ENCODE measurements around the gene WNK2. TPM values are rescaled to one million over a fixed set of nuclear protein-coding genes. Genes with fewer than 3 reads are reported as not detected.

The WNK2 gene
- total RNA-seq, 1 experiment from 2014 or later: 69.4 TPM

DNA sequence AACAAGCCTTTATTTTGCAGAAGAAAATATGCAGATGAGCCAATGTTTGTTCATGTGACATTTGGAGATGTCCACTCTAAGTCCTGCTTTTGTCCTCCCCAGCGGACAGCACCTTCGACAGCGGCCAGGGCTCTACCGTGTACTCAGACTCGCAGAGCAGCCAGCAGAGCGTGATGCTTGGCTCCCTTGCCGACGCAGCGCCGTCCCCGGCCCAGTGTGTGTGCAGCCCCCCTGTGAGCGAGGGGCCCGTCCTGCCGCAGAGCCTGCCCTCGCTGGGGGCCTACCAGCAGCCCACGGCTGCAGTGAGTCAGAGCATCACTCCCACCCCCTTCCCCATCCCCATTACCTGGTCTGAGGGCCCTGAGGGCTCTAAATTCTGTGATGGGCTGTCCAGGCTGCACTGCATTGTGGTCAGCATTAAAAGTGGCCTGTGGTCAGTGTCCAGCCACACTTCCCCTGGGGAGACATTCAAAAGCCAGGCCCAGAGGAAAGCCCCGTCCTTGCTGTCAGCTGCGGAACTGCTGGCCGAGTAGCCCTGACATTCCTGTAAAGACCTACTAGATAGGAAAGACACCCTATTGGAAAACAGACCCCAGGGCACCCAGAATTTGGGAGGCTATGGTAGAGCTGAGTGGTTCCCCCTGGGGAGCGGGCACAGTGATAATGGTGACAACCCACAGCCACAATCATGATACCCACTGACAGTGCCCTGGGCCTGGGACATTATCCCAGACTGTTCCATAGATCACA, 69.0 kb downstream of the WNK2 start:
- Mint-ChIP-seq H3K4me1 (peaks cover 9 to 11% of the 10 kb centered on the region in 2 experiments), H3K4me3 (no peak overlapping the region), H3K9me3 (no peaks in the 10 kb centered on the region), H3K27me3 (ENCODE audit: low read depth) (no peaks in the 10 kb centered on the region), H3K27ac (no peak overlapping the region), H3K36me3 (ENCODE audit: insufficient read depth in 1 of 3, low read depth in 3 of 3) (peaks cover 5 to 14% (median 7%) of the 10 kb centered on the region in 3 experiments)
- Histone ChIP-seq H3K27me3 (ENCODE audit: insufficient read depth, low read length) (no peaks in the 10 kb centered on the region), H3K23ac (ENCODE audit: insufficient read length, low read depth, low read length) (no peak overlapping the region), H2BK5ac (ENCODE audit: insufficient read length, low read length) (no peak overlapping the region), H4K8ac (replicated peaks; ENCODE audit: insufficient read length, low read depth, low read length) (no peak overlapping the region), H2BK20ac (ENCODE audit: low read depth, low read length, poor library complexity, severe bottlenecking) (no peak overlapping the region), H2BK120ac (ENCODE audit: low read depth, low read length, poor library complexity, severe bottlenecking) (no peak overlapping the region), H2BK15ac (ENCODE audit: low read depth, low read length) (no peak overlapping the region), H3K79me2 (ENCODE audit: insufficient read depth, low read length) (no peaks in the 10 kb centered on the region), H4K20me1 (ENCODE audit: control insufficient read depth, insufficient read depth, insufficient read length) (peaks cover 2% of the 10 kb centered on the region), H3K56ac (ENCODE audit: insufficient read length, low read depth, low read length) (no peak overlapping the region), H3K79me1 (ENCODE audit: insufficient read depth, low read depth, low read length, poor library complexity, severe bottlenecking) (no peaks in the 10 kb centered on the region), H3K4me2 (ENCODE audit: insufficient read depth, insufficient read length, low read length) (no peak overlapping the region), H3K4ac (ENCODE audit: low read depth, low read length) (no peak overlapping the region), H2AK5ac (ENCODE audit: insufficient read length, low read length) (no peak overlapping the region), H2BK12ac (ENCODE audit: insufficient read length, low read depth, low read length) (no peak overlapping the region), H3K4me1 (ENCODE audit: insufficient read depth, low read length) (no peaks in the 10 kb centered on the region; the same call in 1 of the 2 replicates), H4K91ac (ENCODE audit: insufficient read length, low read depth, low read length) (no peak overlapping the region), H3K9ac (ENCODE audit: extremely low read depth, insufficient read length, low read length) (no peak overlapping the region), H3K18ac (ENCODE audit: insufficient read length, low read depth, low read length) (no peak overlapping the region), H3K9me3 (ENCODE audit: control insufficient read depth, low read depth, low read length) (no peaks in the 10 kb centered on the region), H3T11ph (ENCODE audit: low read length) (no peak overlapping the region), H3K14ac (ENCODE audit: insufficient read depth, low read length) (no peak overlapping the region), H2AFZ (ENCODE audit: low read length) (no peak overlapping the region), H4K5ac (ENCODE audit: insufficient read length, low read depth, low read length) (no peak overlapping the region), H3K23me2 (ENCODE audit: insufficient read length, low read depth, low read length, poor library complexity, severe bottlenecking) (no peaks in the 10 kb centered on the region), H3K27ac (ENCODE audit: insufficient read length, low read depth, low read length) (no peak overlapping the region)
- no peak for DNase-seq
- TF ChIP-seq, protein P1, sequence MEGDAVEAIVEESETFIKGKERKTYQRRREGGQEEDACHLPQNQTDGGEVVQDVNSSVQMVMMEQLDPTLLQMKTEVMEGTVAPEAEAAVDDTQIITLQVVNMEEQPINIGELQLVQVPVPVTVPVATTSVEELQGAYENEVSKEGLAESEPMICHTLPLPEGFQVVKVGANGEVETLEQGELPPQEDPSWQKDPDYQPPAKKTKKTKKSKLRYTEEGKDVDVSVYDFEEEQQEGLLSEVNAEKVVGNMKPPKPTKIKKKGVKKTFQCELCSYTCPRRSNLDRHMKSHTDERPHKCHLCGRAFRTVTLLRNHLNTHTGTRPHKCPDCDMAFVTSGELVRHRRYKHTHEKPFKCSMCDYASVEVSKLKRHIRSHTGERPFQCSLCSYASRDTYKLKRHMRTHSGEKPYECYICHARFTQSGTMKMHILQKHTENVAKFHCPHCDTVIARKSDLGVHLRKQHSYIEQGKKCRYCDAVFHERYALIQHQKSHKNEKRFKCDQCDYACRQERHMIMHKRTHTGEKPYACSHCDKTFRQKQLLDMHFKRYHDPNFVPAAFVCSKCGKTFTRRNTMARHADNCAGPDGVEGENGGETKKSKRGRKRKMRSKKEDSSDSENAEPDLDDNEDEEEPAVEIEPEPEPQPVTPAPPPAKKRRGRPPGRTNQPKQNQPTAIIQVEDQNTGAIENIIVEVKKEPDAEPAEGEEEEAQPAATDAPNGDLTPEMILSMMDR (conservative IDR thresholded peaks at IDR 0.05): no peak
- no CpG with 5 or more reads among the region's 20 CpGs for WGBS (ENCODE audit: extremely low coverage, insufficient read length, low lambda C conversion rate)

Measured in H9 (cell line).